GM23248 (cell line): ENCODE measurements around the gene AP2A2.

Experiments used
- EZH2 ChIP-seq: fragments of 200-600 bp; sonication (generic); IDR thresholded peaks from 2 replicates; pipeline ENCODE4 v1.6.1; 2018; ENCODE audit warnings: antibody characterized with exemption, mild to moderate bottlenecking; ENCODE audit not compliant: insufficient read depth, poor library complexity, severe bottlenecking
- EZH2phosphoT487 ChIP-seq: fragments of 200-600 bp; sonication (generic); IDR thresholded peaks from 2 replicates; pipeline ENCODE4 v1.6.1; 2018; ENCODE audit warnings: antibody characterized with exemption, moderate library complexity, mild to moderate bottlenecking, low read depth; ENCODE audit not compliant: insufficient read depth

GRCh38 chr11:883527-883926 lies 42.1 kb upstream of the AP2A2 start:
- TF ChIP-seq EZH2phosphoT487 (no peak), EZH2 (no peak)
